Vagina (tissue), 2 donors: ENCODE data around the gene NPRL2. TPM values are rescaled to one million over a fixed set of nuclear protein-coding genes. Genes with fewer than 3 reads are reported as not detected.

Source experiments
- DNase-seq, 2 donors: peaks; one replicate each; pipeline ENCODE4 v3.0.0-alpha.2; 2017; ENCODE audit errors: extremely low spot score in 2 of 2
- H3K27ac ChIP-seq: fragments of 200-600 bp; sonication (generic); one replicate; pipeline ENCODE4 v1.5.1; 2019
- H3K27me3 ChIP-seq: fragments of 200-600 bp; sonication (generic); one replicate; pipeline ENCODE4 v1.5.1; 2019
- H3K36me3 ChIP-seq, 2 donors: fragments of 200-600 bp; sonication (generic); one replicate each; pipeline ENCODE4 v1.5.1; 2017 to 2019
- H3K4me1 ChIP-seq: fragments of 200-600 bp; sonication (generic); one replicate; pipeline ENCODE4 v1.5.1; 2019
- H3K4me3 ChIP-seq, 2 donors: fragments of 200-600 bp; sonication (generic); 1 replicate in 1 of 2; 2 replicates in 1 of 2; pipeline ENCODE4 v1.5.1; 2016 to 2019
- H3K9me3 ChIP-seq: fragments of 200-600 bp; sonication (generic); one replicate; pipeline ENCODE4 v1.5.1; 2019
- POLR2A ChIP-seq, 2 donors: fragments of 450-650 bp; IDR thresholded peaks; one replicate each; pipeline ENCODE4 v1.6.1; 2017; ENCODE audit warnings: antibody characterized with exemption in 2 of 2, mild to moderate bottlenecking in 2 of 2, moderate library complexity in 2 of 2
- POLR2AphosphoS5 ChIP-seq, 2 donors: sonication (generic); formaldehyde crosslinking; IDR thresholded peaks; one replicate each; pipeline ENCODE4 v1.9.0; 2017; ENCODE audit warnings: antibody characterized with exemption in 2 of 2, mild to moderate bottlenecking in 2 of 2, low read depth in 1 of 2; ENCODE audit not compliant: insufficient read depth in 1 of 2
- intact Hi-C: fragments of 100-400 bp; cut with DNase I; formaldehyde crosslinking; loops from one replicate; pipeline ENCODE4 v1.15.1; 2023
- total RNA-seq: library from RNA; depleted of rRNA; stranded (reverse); fragments of >200 nt; gene quantifications from one replicate; pipeline ENCODE4 v1.2.3, GENCODE V29; 2016
- TF ChIP-seq, protein P1 (sequence below), 3 experiments: fragments of 450-650 bp in 2 of 3; fragments of 200-600 bp in 1 of 3; sonication (generic) in 1 of 3; IDR thresholded peaks; one replicate each; pipeline ENCODE4 v1.5.1; 2017 to 2019; ENCODE audit warnings: antibody characterized with exemption in 3 of 3, mild to moderate bottlenecking in 2 of 3, moderate library complexity in 2 of 3

Gene NPRL2
- total RNA-seq, 1 donor from 2014 or later, result 17.2 TPM

DNA sequence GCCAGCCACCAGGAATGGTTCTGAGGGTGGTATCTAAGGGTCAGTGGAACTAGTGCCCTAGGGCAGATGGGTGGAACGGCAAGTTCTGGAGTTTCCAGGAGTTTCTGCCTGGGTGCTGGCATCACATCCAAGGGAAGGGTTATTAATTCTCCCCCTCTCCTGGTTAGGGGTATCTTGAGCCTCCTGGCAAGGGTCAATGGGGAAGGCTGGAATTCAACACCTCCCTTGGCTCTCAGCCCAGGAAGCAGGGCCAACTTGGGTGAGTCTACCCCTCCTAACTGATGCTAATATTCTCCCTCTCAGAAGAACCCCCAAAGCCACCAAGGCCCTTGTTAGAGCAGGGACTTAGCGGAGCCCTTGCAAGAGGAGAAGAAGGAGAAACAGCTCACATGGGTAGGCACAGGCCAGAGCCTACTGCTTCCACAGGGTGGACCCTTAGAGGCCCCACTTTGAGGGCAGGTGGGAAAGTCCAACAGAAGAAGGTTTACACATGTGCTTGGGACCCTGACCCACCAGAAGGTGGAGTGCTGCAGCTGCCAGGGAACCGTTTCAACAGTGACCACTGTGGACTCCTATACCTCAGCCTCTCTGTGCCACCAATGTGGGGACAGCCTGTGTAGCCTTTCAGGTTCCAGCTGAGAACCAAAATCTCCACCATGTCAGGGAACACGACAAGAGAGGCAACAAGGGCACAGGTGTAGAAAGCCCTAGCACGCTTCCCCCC lies 5.4 kb upstream of the NPRL2 start:
- intact Hi-C loops, result loop anchor here (5.0 kb wide), 1 partner anchor 191 kb away; no protein-coding TSS in a partner anchor

DNA sequence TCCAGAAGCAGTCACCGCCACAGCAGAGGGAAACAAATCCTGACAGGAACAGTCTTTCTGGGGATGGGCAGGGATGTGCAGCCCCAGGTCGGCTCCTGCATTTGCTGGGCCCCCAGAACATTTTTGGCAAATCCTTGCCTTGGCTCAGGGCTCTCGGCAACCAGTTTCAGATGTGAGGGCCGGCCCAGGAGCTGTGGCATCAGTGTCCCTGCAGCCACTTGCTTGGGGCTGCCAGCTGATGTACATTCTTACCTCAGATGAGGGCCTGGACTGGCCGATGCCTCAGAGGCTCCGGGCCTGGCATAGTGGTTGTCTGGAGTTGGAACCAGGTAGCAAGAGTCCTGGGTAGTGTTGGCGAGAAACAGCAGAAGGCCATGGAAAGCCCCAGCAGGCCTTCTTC lies 4.3 kb upstream of the NPRL2 start:
- intact Hi-C loops, result loop anchor here (5.0 kb wide), 1 partner anchor 192 kb away; no protein-coding TSS in a partner anchor
- no peaks in the 10 kb centered on the region for H3K27me3 ChIP-seq
- DNase-seq, result no peak
- no peak overlapping the region for H3K27ac ChIP-seq
- H3K4me3 ChIP-seq, result no peak overlapping the region
- H3K4me1 ChIP-seq, result peaks cover 61% of the 10 kb centered on the region
- TF ChIP-seq POLR2A (IDR thresholded peaks at IDR 0.05) (no peak), POLR2AphosphoS5 (IDR thresholded peaks at IDR 0.05; ENCODE audit: insufficient read depth in 1 of 2, low read depth in 1 of 2) (no peak)
- TF ChIP-seq, protein P1, sequence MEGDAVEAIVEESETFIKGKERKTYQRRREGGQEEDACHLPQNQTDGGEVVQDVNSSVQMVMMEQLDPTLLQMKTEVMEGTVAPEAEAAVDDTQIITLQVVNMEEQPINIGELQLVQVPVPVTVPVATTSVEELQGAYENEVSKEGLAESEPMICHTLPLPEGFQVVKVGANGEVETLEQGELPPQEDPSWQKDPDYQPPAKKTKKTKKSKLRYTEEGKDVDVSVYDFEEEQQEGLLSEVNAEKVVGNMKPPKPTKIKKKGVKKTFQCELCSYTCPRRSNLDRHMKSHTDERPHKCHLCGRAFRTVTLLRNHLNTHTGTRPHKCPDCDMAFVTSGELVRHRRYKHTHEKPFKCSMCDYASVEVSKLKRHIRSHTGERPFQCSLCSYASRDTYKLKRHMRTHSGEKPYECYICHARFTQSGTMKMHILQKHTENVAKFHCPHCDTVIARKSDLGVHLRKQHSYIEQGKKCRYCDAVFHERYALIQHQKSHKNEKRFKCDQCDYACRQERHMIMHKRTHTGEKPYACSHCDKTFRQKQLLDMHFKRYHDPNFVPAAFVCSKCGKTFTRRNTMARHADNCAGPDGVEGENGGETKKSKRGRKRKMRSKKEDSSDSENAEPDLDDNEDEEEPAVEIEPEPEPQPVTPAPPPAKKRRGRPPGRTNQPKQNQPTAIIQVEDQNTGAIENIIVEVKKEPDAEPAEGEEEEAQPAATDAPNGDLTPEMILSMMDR (IDR thresholded peaks at IDR 0.05), result no peak
- peaks cover 0 to 23% of the 10 kb centered on the region in 2 donors for H3K36me3 ChIP-seq
- no peaks in the 10 kb centered on the region for H3K9me3 ChIP-seq

More for the DNA sequence above, 5.4 kb upstream of the NPRL2 start:
- no peaks in the 10 kb centered on the region for H3K9me3 ChIP-seq
- TF ChIP-seq, protein P1 (IDR thresholded peaks at IDR 0.05), result no peak
- no peak for TF ChIP-seq POLR2AphosphoS5 (IDR thresholded peaks at IDR 0.05; ENCODE audit: insufficient read depth in 1 of 2, low read depth in 1 of 2)
- no peak for TF ChIP-seq POLR2A (IDR thresholded peaks at IDR 0.05)
- H3K36me3 ChIP-seq, result peaks cover 0 to 23% of the 10 kb centered on the region in 2 donors
- H3K4me3 ChIP-seq, result peak overlapping the region; percentile 69 to 72
- no peaks in the 10 kb centered on the region for H3K27me3 ChIP-seq
- H3K4me1 ChIP-seq, result peaks cover 58% of the 10 kb centered on the region
- no peak for DNase-seq
- H3K27ac ChIP-seq, result no peak overlapping the region

DNA sequence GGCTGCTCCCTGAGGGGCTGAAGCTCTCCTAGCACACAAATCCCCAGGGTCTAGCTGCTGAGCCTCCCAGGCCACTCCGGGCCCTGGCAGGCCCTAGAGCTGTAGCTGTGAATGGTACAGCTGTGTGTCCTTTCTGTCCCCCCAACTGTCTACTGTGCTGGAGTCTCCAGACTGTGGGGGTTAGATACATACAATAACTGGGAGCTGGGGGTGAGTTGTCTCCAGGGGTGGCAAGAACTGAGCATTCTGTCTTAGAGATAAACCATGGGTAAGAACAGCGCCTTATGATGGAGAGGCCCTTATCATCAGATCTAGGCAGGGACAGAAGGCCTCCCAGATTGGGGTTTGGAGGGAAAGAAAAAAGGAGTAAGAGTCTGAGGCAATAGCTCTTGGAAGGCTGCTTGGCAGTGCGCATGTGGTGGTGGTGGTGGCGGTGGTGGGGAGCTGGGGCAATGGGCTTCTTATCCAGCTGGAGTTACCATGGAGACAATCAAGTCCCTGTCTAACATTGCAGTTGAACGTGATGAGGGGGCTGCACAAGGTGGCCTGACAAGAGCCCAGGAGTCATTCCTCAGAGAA lies 3.7 kb upstream of the NPRL2 start:
- DNase-seq, result no peak
- Histone ChIP-seq H3K27me3 (no peaks in the 10 kb centered on the region), H3K4me3 (no peak overlapping the region), H3K9me3 (no peaks in the 10 kb centered on the region), H3K36me3 (peaks cover 0 to 23% of the 10 kb centered on the region in 2 donors), H3K4me1 (peaks cover 65% of the 10 kb centered on the region), H3K27ac (no peak overlapping the region)
- TF ChIP-seq POLR2A (IDR thresholded peaks at IDR 0.05) (no peak), POLR2AphosphoS5 (IDR thresholded peaks at IDR 0.05; ENCODE audit: insufficient read depth in 1 of 2, low read depth in 1 of 2) (no peak)
- TF ChIP-seq, protein P1 (IDR thresholded peaks at IDR 0.05), result no peak
- intact Hi-C loops, result no loop called here

DNA sequence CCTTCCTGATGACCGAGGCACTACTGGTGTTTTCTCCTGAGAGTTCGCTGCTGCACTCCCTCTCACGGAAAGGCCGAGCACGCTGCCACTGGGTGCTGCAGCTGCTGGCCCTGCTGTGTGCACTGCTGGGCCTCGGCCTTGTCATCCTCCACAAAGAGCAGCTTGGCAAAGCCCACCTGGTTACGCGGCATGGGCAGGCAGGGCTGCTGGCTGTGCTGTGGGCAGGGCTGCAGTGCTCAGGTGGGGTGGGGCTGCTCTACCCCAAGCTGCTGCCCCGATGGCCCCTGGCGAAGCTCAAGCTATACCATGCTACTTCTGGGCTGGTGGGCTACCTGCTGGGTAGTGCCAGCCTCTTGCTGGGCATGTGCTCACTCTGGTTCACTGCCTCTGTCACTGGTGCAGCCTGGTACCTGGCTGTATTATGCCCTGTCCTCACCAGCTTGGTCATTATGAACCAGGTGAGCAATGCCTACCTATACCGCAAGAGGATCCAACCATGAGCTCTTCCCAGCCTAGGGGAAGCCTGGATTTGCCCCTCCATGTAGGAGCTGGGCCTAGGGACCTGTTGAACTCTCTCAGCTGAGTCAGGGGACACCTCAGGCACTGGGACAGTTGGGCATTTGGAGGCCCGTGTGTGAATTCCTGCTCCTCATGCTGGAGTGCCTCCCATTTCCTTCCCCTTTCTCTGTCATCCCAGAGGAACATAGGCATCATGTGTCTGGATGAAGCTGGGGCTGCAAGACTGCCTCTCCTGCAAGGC lies 2.9 kb upstream of the NPRL2 start:
- no peaks in the 10 kb centered on the region for H3K9me3 ChIP-seq
- intact Hi-C loops, result no loop called here
- no peak for DNase-seq
- TF ChIP-seq POLR2A (IDR thresholded peaks at IDR 0.05) (no peak), POLR2AphosphoS5 (IDR thresholded peaks at IDR 0.05; ENCODE audit: insufficient read depth in 1 of 2, low read depth in 1 of 2) (no peak)
- TF ChIP-seq, protein P1 (IDR thresholded peaks at IDR 0.05), result no peak
- no peaks in the 10 kb centered on the region for H3K27me3 ChIP-seq
- no peak overlapping the region for H3K4me3 ChIP-seq
- peaks cover 64% of the 10 kb centered on the region for H3K4me1 ChIP-seq
- no peak overlapping the region for H3K27ac ChIP-seq
- peaks cover 0 to 26% of the 10 kb centered on the region in 2 donors for H3K36me3 ChIP-seq
